AG08396 (cell line): ENCODE data around the gene PAFAH1B2.
"Not testable (repeated sequence)": the region's sequence is repeated elsewhere in the genome, so short reads cannot be mapped to it uniquely, and the experiment has no call there.

Experiments
- DNase-seq: peaks from one replicate; pipeline ENCODE4 v3.0.0; 2012; ENCODE audit warnings: low spot score, mixed read lengths

PAFAH1B2 gene

GRCh38 chr11:117202386-117203068 is 58.4 kb downstream of the PAFAH1B2 start:
- DNase-seq, result no peak

DNA sequence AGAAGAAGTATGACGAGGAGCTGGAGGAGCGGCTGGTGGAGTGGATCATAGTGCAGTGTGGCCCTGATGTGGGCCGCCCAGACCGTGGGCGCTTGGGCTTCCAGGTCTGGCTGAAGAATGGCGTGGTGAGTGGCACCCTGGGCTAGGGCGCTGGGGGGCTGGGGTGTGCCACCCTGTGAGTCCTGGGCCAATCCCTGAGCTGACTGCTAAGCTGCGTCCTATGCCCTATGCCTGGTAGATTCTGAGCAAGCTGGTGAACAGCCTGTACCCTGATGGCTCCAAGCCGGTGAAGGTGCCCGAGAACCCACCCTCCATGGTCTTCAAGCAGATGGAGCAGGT is 59.0 kb downstream of the PAFAH1B2 start:
- no peak for DNase-seq

GRCh38 chr11:117204283-117205080 is 60.4 kb downstream of the PAFAH1B2 start:
- no peak for DNase-seq

DNA sequence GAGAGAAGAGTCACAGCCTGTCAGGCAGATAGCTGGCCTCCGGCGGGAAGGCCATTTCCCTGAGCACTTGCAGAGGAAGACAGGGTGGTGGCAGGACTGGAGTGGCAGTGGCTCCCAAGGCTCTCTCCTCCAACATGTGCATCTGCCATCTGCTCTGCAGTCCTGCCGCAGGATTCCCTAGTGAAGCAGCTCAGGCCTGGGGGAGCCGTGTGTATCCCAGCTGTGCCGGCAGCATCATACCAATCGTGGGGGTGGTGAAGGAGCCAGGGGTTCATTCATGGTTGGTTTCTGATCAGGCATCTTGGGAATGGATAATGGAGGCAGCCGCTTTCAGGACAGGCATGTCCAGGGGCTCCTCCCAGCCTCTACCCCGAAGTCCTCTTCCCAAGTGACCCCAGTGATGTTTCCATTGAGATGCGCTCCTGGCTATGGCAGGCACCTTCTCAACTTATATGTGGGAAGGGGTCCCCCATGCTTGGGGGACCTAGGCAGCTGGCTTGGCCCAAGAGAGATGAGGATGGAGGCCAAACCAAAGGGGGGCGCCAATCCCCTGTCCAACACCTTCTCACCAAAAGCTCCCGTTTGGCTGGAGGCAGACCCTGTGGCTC is 61.2 kb downstream of the PAFAH1B2 start:
- DNase-seq, result no peak

DNA sequence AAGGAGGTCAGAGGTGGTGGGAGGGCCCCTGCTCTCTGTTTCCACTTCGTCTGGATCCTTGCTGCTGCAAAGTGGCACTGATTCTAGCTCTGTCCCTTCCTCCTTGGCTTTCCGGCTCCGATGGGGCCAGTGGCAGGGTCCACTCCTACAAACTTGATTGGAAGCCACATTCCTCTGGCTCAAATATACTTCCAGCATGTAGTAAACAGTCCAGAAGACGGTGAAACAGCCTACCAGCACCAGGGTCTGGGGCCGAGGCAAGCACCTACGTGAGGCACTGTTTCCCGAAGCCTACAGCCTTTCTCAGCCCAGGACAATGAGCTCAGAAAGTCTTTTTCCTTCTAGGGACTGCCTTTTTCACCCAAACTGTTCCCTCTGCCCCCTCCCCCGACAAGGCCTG is 62.0 kb downstream of the PAFAH1B2 start:
- DNase-seq, result not testable (repeated sequence)

DNA sequence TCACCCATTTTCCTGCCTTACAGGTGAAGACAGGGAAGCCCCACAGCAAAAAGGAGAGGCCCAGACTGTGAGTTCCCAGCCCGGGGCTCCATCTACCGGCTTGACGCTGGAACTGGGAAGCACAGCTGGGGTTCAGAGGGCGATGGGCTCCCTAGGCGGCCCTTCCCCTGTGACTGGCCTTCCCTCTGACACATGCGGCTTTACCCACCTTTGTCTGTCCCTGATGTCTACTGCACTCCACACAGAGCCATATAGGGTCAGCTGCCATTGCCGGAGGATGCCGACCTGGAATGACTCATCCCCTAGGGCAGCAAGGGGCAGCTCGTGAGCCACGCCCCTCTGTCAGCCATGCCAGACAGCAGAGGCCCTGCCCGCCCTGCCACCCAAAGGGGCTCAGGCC is 62.8 kb downstream of the PAFAH1B2 start:
- not testable (repeated sequence) for DNase-seq

DNA sequence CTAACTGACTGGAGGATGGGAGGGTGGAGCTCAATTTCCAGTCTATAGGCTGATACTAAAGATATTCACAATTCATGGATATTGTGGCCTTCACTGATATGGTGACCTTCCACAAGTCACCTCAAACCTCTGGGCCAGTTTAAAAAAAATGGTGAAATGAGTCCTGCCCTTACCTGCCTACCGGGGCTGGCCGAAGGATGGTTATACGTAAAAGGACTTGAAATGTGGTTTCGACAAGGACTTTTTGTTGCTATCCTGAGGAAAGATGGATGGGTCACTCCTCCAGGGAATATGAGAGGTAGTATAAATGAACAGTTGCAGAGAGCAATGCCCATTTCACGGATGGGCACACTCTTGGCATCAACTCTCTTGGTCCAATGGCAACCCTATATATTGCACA is 63.4 kb downstream of the PAFAH1B2 start:
- not testable (repeated sequence) for DNase-seq

DNA sequence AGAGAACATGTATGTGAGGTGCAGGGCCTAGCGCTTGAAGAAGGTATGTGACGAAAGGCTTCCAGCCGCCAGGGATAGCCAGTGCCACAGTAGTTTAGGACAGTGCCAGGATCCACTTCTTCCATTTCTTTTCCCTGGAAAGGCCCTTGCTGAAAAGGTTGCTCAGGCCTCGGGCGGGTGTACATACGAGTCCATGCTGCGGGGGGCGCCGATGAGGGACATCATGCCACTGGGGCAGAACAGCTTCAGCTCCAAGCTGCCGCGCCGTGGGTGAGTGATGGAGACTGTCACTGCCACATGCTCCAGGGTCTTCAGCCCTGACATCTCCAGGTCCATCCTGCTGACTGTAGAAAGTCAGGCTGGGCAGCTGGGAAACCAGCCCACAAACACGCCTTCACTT is 64.6 kb downstream of the PAFAH1B2 start:
- DNase-seq, result not testable (repeated sequence)

DNA sequence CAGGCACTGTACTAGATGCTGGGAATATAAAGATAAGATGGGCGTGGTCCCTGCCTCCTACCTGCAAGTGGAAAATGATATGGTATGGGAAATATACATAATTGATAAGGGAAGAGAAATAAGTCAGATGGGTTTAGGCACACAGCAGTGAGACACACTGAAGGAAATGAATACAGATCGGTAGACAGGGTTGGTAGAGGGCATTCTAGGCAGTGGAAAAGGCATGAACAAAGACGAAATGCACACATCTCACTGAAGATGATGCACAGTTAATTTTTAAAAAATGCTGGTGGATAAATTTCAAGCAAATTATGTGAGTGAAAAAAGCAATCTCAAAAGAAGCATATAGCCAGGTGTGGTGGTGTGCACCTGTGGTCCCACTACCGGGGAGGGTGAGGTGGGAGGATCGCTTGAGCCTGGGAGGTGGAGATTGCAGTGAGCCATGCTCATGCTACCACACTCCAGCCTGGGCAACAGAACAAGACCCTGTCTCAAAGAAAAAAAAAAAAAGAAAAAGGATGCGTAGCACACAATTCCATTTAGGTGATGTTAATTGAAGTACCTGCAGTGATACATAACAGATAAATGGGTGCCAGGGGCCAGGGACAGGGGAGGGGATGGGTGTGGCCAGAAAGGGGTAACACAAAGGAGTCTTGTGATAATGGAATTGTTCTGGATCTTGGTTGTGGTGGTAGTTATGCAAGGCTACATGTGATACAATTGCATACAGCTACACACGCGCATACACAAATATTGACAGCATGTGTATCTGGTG is 65.5 kb downstream of the PAFAH1B2 start:
- not testable (repeated sequence) for DNase-seq

DNA sequence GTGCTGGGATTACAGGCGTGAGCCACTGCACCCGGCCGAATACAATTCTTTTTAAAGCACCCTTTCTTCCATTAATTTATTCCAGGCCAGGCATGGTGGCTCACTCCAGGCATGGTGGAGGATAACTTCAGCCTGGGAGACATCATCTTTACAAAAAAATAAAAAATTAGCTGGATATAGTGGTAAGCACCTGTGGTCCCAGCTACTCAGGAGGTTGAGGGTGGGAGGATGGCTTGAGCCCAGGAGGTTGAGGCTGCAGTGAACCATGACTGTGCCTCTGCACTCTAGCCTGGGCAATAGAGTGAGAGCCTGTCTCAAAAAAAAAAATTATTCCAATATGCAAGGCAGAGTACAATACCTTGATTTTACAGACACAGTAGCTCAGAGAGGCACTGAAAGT is 66.5 kb downstream of the PAFAH1B2 start:
- DNase-seq, result no peak

GRCh38 chr11:117212697-117213355 is 68.7 kb downstream of the PAFAH1B2 start:
- DNase-seq, result no peak

DNA sequence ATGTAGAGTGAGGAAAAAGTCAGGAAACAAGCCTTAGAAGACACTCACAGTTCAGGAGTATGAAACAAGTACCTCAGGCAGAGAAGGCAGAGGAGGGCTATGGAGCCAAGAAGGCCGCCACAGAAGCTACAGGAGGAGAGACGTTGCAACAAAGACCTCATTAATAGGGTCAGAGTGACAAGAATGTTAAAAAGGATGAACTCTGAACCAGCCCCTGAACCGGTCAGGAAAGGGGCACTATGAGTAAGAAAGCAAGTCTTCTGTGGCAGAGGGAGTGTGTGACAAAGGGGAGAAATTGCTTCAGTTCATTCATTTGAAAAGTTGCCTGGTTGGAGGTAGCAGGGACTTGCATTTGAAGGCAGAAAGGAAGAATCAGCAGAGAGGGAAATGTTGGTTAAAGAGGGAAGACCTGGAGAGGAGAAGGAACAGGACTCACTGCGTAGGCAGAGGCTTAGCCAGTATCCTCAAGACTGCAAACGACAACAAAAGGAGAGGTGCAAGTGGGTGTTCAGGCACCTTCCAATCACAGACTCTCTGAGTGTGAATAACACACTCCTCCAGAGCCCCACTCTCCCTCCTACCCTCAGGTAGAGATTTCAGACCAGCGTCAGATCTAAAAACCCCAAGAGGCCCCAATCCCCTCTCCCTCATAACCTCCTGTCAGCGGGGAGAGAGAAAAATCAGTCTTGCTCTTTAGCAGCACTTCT is 70.5 kb downstream of the PAFAH1B2 start:
- DNase-seq, result no peak

DNA sequence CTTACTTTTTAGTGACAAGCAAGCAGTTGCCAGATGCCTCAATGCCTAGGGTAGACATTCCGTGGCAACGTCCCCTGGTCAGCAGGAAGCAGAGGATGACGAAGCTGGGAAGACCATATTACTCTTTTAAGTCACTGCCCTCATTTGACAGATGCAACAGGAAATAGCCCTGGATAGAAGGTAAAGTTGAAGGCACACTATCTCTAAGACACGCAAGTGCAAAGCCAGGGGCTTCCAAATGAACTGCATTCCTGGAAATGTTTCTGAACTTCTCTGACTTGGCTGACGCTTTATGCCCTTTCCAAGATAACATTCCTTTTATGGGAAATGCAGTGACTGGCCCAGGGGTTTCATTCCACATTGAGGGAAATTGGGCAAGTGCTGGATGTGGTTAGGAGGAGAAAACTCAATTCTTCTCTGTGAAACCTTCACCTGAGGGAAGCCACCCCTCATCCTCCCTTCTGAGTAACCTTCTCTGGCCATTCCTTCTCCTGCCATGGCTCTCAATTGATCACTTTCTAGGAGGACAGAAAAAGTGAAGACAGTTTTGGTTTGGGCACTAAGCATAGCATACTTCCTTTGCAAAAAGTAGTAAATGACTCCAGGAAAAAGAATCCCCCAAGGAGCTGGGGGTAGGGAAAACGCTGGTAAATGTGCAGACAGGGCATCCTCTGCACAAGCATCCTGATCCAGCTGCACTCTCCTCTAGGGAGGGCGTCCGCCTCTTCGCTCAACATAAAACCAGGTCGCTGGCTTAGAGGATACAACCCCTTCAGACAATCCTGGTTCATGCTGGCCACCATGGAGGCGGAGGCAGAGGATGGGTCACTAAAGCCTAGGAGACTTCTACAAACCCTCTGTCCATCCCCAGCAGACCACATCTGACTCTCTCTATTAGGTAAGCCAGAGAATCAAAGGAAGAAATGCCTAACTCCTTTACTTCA is 73.3 kb downstream of the PAFAH1B2 start:
- DNase-seq, result no peak

- DNase-seq, result no peak
Measured at GRCh38 chr11:117218133-117218915, 74.2 kb downstream of the PAFAH1B2 start.

DNA sequence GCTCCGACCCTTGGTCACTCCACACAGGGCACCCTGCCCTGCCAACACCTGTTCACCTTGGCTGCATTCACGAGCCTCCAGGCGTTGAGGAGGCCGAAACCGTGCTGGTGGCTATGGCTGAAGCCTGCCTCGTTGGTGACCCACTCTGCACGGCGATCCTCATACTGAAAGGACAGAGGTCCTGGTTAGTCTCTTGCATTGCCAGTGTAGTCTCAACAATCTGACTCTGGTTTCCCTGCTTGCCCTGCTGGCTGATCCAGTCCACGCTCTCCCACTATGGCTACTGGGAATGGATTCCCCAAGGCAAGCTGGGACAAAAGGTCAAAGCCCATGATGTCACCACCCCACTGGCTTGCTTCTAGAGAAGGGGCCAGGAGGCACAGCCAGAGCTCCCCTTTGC is 74.9 kb downstream of the PAFAH1B2 start:
- DNase-seq, result no peak

DNA sequence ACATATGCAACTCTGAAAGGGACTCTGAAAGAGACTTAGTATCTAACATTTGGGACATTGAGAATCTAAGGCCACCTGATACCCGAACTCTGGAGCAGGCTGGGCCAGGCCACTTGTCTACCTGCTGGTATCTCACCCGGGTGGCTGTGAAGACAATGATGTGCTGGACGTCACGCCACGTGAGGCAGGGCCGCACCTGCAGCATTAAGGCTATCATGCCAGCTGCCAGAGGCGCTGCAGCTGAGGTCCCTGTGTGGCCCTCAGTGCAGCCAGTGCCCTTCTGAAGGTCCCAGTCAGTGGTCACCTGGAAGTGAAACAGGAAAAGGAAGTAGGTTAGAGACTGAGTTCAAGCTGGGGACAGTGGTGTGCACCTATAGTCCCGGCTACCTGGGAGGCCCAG is 75.4 kb downstream of the PAFAH1B2 start:
- DNase-seq, result no peak

DNA sequence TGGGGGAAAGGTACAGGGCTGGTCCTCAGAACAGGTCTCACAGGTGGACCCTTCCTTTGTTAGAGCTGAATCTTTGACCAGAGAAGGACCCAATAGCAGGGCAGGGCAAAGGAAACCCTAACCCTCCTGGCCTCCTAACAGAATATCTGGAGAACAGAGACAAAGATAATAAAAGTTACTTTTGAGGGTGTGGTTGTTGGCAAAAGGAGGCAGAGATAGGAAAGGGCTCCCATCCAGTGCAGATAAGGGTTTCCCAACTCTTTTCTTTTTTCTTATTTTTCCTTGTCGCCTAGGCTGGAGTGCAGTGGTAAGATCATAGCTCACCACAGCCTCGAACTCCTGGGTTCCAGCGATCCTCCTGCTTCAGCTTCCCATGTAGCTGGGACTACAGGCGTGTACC is 75.9 kb downstream of the PAFAH1B2 start:
- no peak for DNase-seq

DNA sequence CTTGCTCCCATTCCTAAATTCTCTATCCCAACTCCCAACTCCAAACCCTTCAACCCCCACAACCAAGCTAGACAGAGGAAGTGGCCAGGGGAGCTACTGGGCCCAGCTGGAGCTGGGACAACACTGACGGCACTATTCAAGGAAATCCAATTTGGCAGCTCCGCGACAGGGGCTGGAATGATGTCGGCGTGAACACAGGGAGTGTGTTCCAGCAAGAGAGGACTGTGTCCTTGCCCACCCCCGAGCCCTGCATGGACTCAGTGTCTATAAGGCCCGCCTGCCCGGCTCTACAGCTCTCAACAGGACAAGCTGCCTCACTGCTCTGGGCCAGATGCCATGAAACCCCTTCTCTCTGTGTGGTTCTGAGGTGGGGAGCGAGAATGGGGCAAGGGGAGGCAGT is 76.5 kb downstream of the PAFAH1B2 start:
- no peak for DNase-seq

DNA sequence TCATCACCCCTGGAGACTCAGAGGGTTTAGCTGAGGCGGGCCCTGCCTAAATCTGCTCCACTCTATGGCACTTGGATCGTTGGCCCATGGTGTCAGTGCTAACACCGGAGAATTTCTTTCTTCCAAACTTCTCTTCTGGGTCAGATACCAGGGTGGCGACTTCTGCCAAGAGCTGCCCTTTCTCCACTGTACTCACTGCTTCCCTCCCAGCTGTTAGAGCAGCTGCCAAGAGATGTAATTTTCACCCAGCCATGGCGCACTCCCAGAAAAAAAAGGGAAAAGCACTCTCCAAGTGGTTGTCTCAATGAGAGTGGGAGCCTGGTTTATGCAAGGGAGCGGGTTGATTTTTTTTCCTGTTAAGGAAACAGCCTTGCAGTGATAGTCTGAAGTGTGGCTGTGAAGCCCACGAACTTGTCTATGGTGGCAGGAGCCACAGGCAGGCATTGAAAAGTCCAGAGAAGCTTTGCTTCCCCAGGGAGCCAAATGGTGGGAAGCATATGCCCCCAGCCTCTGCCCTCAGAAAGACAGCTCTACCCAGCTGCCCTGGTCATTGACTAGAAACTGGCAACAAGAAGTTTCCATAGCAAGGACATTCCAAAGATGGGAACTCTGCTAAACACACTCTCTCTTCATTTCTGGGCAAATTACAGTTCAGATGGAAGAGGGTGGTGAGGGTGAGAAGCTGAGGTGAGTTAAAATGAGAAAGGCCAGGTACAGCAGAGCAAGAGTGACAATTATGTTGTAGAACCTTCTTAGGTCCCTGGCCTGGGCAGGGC is 77.1 kb downstream of the PAFAH1B2 start:
- DNase-seq, result no peak
